ENCODE results near the gene ATXN1. TPM values are rescaled to one million over a fixed set of nuclear protein-coding genes. Genes with fewer than 3 reads are reported as not detected.

ATXN1 gene
- total RNA-seq, 4 donors from 2014 or later: 24.9 to 48.0 (median 36.8) TPM

- no peak for TF ChIP-seq EP300 (IDR thresholded peaks at IDR 0.05)
- TF ChIP-seq CTCF (IDR thresholded peaks at IDR 0.05): no peak
- no peak for TF ChIP-seq POLR2A (IDR thresholded peaks at IDR 0.05)
- Histone ChIP-seq H3K36me3 (no peaks in the 10 kb centered on the region), H3K9me3 (no peaks in the 10 kb centered on the region), H3K4me3 (no peak overlapping the region), H3K27me3 (no peaks in the 10 kb centered on the region), H3K27ac (no peak overlapping the region), H3K4me1 (peaks cover 0 to 23% (median 0%) of the 10 kb centered on the region in 4 donors)
- no peak for DNase-seq (ENCODE audit: low spot score in 2 of 2)
- WGBS, 2 donors: 60 to 73% methylated on average over 2 of the region's 2 CpGs
Observed at GRCh38 chr6:16441262-16441661, 320.0 kb downstream of the ATXN1 start.

GRCh38 chr6:16440636-16441212 is 320.5 kb downstream of the ATXN1 start:
- no peaks in the 10 kb centered on the region for H3K27me3 ChIP-seq
- peaks cover 0 to 23% (median 0%) of the 10 kb centered on the region in 4 donors for H3K4me1 ChIP-seq
- DNase-seq (ENCODE audit: low spot score in 2 of 2): no peak
- TF ChIP-seq EP300 (IDR thresholded peaks at IDR 0.05) (no peak), POLR2A (IDR thresholded peaks at IDR 0.05) (no peak), CTCF (IDR thresholded peaks at IDR 0.05) (no peak)
- H3K4me3 ChIP-seq: no peak overlapping the region
- 82 to 86% methylated on average over 7 of the region's 7 CpGs for WGBS, 2 donors
- no peak overlapping the region for H3K27ac ChIP-seq
- H3K36me3 ChIP-seq: no peaks in the 10 kb centered on the region
- H3K9me3 ChIP-seq: no peaks in the 10 kb centered on the region

GRCh38 chr6:16438718-16439591 is 322.3 kb downstream of the ATXN1 start:
- Histone ChIP-seq H3K36me3 (no peaks in the 10 kb centered on the region), H3K27ac (no peak overlapping the region), H3K4me3 (no peak overlapping the region), H3K9me3 (no peaks in the 10 kb centered on the region), H3K4me1 (peaks cover 0 to 19% (median 0%) of the 10 kb centered on the region in 4 donors), H3K27me3 (no peaks in the 10 kb centered on the region)
- no peak for DNase-seq (ENCODE audit: low spot score in 2 of 2)
- no peak for TF ChIP-seq CTCF (IDR thresholded peaks at IDR 0.05)
- 30 to 36% methylated on average over 11 to 12 of the region's 14 CpGs for WGBS, 2 donors

- no peak for DNase-seq (ENCODE audit: low spot score in 2 of 2)
- no peaks in the 10 kb centered on the region for H3K9me3 ChIP-seq
- no peak overlapping the region for H3K27ac ChIP-seq
- no peak for TF ChIP-seq EP300 (IDR thresholded peaks at IDR 0.05)
- TF ChIP-seq POLR2A (IDR thresholded peaks at IDR 0.05): no peak
- no peak for TF ChIP-seq CTCF (IDR thresholded peaks at IDR 0.05)
- no peak overlapping the region for H3K4me3 ChIP-seq
- no peaks in the 10 kb centered on the region for H3K27me3 ChIP-seq
- 63 to 70% methylated on average over 3 of the region's 3 CpGs for WGBS, 2 donors
- peaks cover 0 to 27% (median 8%) of the 10 kb centered on the region in 4 donors for H3K4me1 ChIP-seq
- H3K36me3 ChIP-seq: no peaks in the 10 kb centered on the region
Observed at GRCh38 chr6:16437984-16438383, 323.3 kb downstream of the ATXN1 start.

- no peak for TF ChIP-seq EP300 (IDR thresholded peaks at IDR 0.05)
- TF ChIP-seq POLR2A (IDR thresholded peaks at IDR 0.05): no peak
- no peak for TF ChIP-seq CTCF (IDR thresholded peaks at IDR 0.05)
- H3K4me3 ChIP-seq: no peak overlapping the region
- H3K27ac ChIP-seq: no peak overlapping the region
- no peaks in the 10 kb centered on the region for H3K9me3 ChIP-seq
- H3K36me3 ChIP-seq: no peaks in the 10 kb centered on the region
- DNase-seq (ENCODE audit: low spot score in 2 of 2): no peak
- no peaks in the 10 kb centered on the region for H3K27me3 ChIP-seq
- H3K4me1 ChIP-seq: peaks cover 0 to 36% (median 15%) of the 10 kb centered on the region in 4 donors
- WGBS, 2 donors: 91 to 95% methylated on average over 7 of the region's 7 CpGs
Observed at GRCh38 chr6:16437095-16437494, 324.2 kb downstream of the ATXN1 start.
